K562 treated with DMSO at 1 percent for 12 hours (cell line): Measurements from ENCODE around the gene ALDH3B1. TPM values are rescaled to one million over a fixed set of nuclear protein-coding genes. Genes with fewer than 3 reads are reported as not detected.

Source experiments
- total RNA-seq: library from RNA; unstranded; fragments of 300-600 nt; gene quantifications from 2 replicates; pipeline ENCODE4 v1.2.3, GENCODE V29; 2022; ENCODE audit not compliant: insufficient read depth

Gene ALDH3B1
- 1.2 and 2.0 TPM in 2 replicates for total RNA-seq

GRCh38 chr11:68010090-68011041, at the start of gene ALDH3B1:
ALDH3B1 (plus strand) TSS chr11:68010327; CDS start chr11:68015298, 4,971 bp downstream.

GRCh38 chr11:68003846-68004550, 6.1 kb upstream of the ALDH3B1 start, which contains the start of gene UNC93B1:
UNC93B1 (minus strand) TSS chr11:68004097; CDS start chr11:68004043, 54 bp downstream.

DNA sequence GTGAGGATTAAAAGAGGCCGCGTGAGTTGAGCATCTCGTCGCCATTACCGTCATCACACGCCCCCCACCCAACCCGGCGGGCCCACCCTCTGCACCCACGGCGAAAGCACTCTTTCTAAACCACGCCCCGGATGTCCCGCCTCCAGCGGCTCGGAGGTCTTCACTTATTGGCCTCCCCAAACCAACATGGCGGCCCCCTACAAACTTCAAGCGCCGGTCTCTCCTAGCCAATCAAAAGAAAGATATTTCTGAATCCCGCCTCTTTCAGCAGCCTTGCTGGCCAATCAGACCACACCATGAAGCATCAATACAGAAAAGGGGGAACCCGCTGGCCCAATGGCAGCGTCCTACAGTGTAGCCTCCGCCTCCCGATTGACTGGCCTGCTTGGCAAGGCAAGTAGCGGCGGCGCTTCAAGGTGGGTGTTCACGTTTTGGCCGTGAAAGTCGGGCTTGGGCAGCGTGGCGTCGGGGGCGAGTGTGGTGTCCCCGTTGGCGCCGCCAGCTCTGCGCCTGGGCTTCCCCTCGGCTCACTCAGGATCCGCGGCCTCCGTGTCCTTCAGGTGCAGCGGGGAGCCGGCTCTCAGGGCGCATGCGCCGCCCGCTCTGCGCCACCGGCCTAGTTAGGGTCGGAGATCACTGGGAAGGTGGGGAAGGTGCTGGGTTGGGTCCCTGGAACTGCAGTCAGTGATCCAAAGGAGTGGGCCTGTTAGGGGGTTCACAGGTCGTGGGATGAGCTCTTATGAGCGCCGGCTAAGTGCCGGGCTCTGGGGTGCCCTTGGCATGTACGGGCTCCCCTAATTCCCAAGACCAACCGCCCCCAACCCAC, 20.4 kb downstream of the ALDH3B1 start, which contains the start of gene NDUFS8:
TSS of gene NDUFS8 (plus strand) at position 364 of the 826 bp plus-strand sequence. CDS start 1,471 bp downstream, outside the sequence.

GRCh38 chr11:68038718-68039525, 28.8 kb downstream of the ALDH3B1 start, which contains the start of gene TCIRG1:
TCIRG1 (plus strand) TSS chr11:68039025; CDS start chr11:68041272, 2,247 bp downstream.

Other genes with a start within 250 kb of the ALDH3B1 start
- 6.2 and 6.5 TPM in 2 replicates for gene UNC93B1, start 6.2 kb upstream of the ALDH3B1 start, total RNA-seq
- 231 and 300 TPM in 2 replicates for gene NDUFS8, start 20.4 kb downstream of the ALDH3B1 start, total RNA-seq
- 66.5 and 127 TPM in 2 replicates for gene TCIRG1, start 28.7 kb downstream of the ALDH3B1 start, total RNA-seq
- gene CHKA, start 111.1 kb downstream of the ALDH3B1 start, total RNA-seq = 27.1 and 48.4 TPM in 2 replicates
- gene KMT5B, start 203.0 kb downstream of the ALDH3B1 start, total RNA-seq = 6.7 and 15.8 TPM in 2 replicates